WTC11 (cell line): ENCODE measurements around the gene CTNNA3. TPM values are rescaled to one million over a fixed set of nuclear protein-coding genes. Genes with fewer than 3 reads are reported as not detected.

Experiments used
- ATAC-seq: fragments of 200-7000 bp; cut with Tn5 transposase; 2 replicates; pipeline ENCODE4 v1.10.0; 2021; ENCODE audit warnings: mild to moderate bottlenecking, moderate library complexity
- CTCF ChIA-PET: fragments of 300-600 bp; sonication (Branson Sonifier 250); formaldehyde crosslinking; loops from one replicate; lab custom pipeline; 2021; ENCODE audit warnings: antibody characterized with exemption; lab: Charles Lee
- POLR2A ChIA-PET: fragments of 350-600 bp; sonication (Branson Sonifier 250); formaldehyde crosslinking; loops from one replicate; lab custom pipeline; 2021; ENCODE audit warnings: antibody characterized with exemption; lab: Charles Lee
- DNase-seq: peaks from one replicate; pipeline ENCODE4 v3.0.0; 2021; ENCODE audit warnings: low spot score
- H3K27ac Mint-ChIP-seq: 2 replicates; pipeline ENCODE4 v1.8.0; 2021; ENCODE audit warnings: mixed read lengths
- H3K27me3 Mint-ChIP-seq: 2 replicates; pipeline ENCODE4 v1.8.0; 2021; ENCODE audit warnings: low read depth, mild to moderate bottlenecking, moderate library complexity, mixed read lengths
- H3K36me3 Mint-ChIP-seq: 2 replicates; pipeline ENCODE4 v1.8.0; 2021; ENCODE audit warnings: mixed read lengths
- H3K4me1 Mint-ChIP-seq: 2 replicates; pipeline ENCODE4 v1.8.0; 2022; ENCODE audit warnings: mixed read lengths
- H3K4me3 Mint-ChIP-seq: 2 replicates; pipeline ENCODE4 v1.8.0; 2021; ENCODE audit warnings: mild to moderate bottlenecking, moderate library complexity, mixed read lengths
- H3K9me3 Mint-ChIP-seq: 2 replicates; pipeline ENCODE4 v1.8.0; 2021; ENCODE audit warnings: mixed read lengths
- GRHL2 ChIP-seq: fragments of 250-450 bp; sonication (Bioruptor Pico); IDR thresholded peaks from 2 replicates; pipeline ENCODE4 v1.8.0; 2022; ENCODE audit warnings: mild to moderate bottlenecking, moderate library complexity; ENCODE audit not compliant: insufficient replicate concordance, severe bottlenecking
- PRRX2 ChIP-seq: fragments of 250-450 bp; sonication (Bioruptor Pico); IDR thresholded peaks from 2 replicates; pipeline ENCODE4 v1.8.0; 2021; ENCODE audit warnings: mild to moderate bottlenecking
- RORB ChIP-seq: fragments of 250-450 bp; sonication (Bioruptor Pico); IDR thresholded peaks from 2 replicates; pipeline ENCODE4 v1.9.0; 2021; ENCODE audit warnings: mild to moderate bottlenecking
- SMAD4 ChIP-seq: sonication (generic); formaldehyde crosslinking; IDR thresholded peaks from 2 replicates; pipeline ENCODE4 v1.8.0; 2022; ENCODE audit warnings: mild to moderate bottlenecking, missing genetic modification reagents
- TEAD1 ChIP-seq: sonication (generic); formaldehyde crosslinking; IDR thresholded peaks from 2 replicates; pipeline ENCODE4 v1.8.0; 2022; ENCODE audit warnings: mild to moderate bottlenecking, missing genetic modification reagents
- ZNF138 ChIP-seq: sonication (generic); formaldehyde crosslinking; conservative IDR thresholded peaks from 2 replicates; pipeline ENCODE4 v1.8.1; 2022; ENCODE audit warnings: mild to moderate bottlenecking, moderate library complexity, missing genetic modification reagents
- ZNF219 ChIP-seq: sonication (generic); formaldehyde crosslinking; IDR thresholded peaks from 2 replicates; pipeline ENCODE4 v1.8.0; 2023; ENCODE audit warnings: missing genetic modification reagents, mild to moderate bottlenecking, borderline replicate concordance
- ZNF416 ChIP-seq: fragments of 250-450 bp; sonication (Bioruptor Pico); IDR thresholded peaks from 2 replicates; pipeline ENCODE4 v1.9.0; 2021; ENCODE audit warnings: mild to moderate bottlenecking, inconsistent platforms
- total RNA-seq: library from RNA; stranded (reverse); gene quantifications from 3 replicates; pipeline ENCODE4 v1.2.3, GENCODE V29; 2021
- TF ChIP-seq, protein P1 (sequence below): fragments of 250-450 bp; sonication (Bioruptor Pico); IDR thresholded peaks from 2 replicates; pipeline ENCODE4 v1.9.0; 2021; ENCODE audit warnings: mild to moderate bottlenecking, borderline replicate concordance
- TF ChIP-seq, protein P2 (sequence below): sonication (generic); formaldehyde crosslinking; IDR thresholded peaks from 2 replicates; pipeline ENCODE4 v1.8.1; 2022; ENCODE audit warnings: low read depth, missing genetic modification reagents, borderline replicate concordance
- TF ChIP-seq, protein P3 (sequence below): sonication (generic); formaldehyde crosslinking; IDR thresholded peaks from 2 replicates; pipeline ENCODE4 v1.8.1; 2023; ENCODE audit warnings: mild to moderate bottlenecking, missing genetic modification reagents
- TF ChIP-seq, protein P4 (sequence below): sonication (generic); formaldehyde crosslinking; IDR thresholded peaks from 2 replicates; pipeline ENCODE4 v1.8.1; 2022; ENCODE audit warnings: missing genetic modification reagents, borderline replicate concordance
- TF ChIP-seq, protein P5 (sequence below): sonication (generic); formaldehyde crosslinking; IDR thresholded peaks from 2 replicates; pipeline ENCODE4 v1.8.1; 2023; ENCODE audit warnings: mild to moderate bottlenecking, missing genetic modification reagents
- TF ChIP-seq, protein P6 (sequence below): sonication (generic); formaldehyde crosslinking; IDR thresholded peaks from 2 replicates; pipeline ENCODE4 v1.8.1; 2022; ENCODE audit warnings: mild to moderate bottlenecking, missing genetic modification reagents, moderate library complexity, borderline replicate concordance
- TF ChIP-seq, protein P7 (sequence below): fragments of 250-450 bp; sonication (Bioruptor Pico); IDR thresholded peaks from 2 replicates; pipeline ENCODE4 v1.8.0; 2021; ENCODE audit warnings: mild to moderate bottlenecking

CTNNA3 gene
- total RNA-seq, 1 experiment from 2014 or later = 6.1 TPM

DNA sequence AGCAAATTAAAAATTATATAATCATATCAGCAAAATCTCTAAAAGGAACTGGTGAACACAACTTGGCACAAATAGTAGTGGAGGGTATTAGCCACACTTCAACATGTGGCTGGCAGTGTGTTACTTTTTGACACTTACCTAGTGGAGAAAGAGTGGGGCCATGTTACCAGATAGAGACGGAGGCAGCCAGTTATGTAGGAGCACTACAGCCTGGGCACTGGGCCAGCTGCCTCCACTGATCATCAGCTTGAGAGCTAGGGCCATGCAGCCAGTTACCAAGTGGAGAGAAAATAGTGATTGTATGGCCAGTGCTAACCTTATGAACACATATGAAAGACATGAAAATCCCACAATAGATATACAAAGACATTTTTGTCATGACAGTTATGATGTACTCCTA is 243.1 kb downstream of the CTNNA3 start (continued):
- TF ChIP-seq, protein P1, sequence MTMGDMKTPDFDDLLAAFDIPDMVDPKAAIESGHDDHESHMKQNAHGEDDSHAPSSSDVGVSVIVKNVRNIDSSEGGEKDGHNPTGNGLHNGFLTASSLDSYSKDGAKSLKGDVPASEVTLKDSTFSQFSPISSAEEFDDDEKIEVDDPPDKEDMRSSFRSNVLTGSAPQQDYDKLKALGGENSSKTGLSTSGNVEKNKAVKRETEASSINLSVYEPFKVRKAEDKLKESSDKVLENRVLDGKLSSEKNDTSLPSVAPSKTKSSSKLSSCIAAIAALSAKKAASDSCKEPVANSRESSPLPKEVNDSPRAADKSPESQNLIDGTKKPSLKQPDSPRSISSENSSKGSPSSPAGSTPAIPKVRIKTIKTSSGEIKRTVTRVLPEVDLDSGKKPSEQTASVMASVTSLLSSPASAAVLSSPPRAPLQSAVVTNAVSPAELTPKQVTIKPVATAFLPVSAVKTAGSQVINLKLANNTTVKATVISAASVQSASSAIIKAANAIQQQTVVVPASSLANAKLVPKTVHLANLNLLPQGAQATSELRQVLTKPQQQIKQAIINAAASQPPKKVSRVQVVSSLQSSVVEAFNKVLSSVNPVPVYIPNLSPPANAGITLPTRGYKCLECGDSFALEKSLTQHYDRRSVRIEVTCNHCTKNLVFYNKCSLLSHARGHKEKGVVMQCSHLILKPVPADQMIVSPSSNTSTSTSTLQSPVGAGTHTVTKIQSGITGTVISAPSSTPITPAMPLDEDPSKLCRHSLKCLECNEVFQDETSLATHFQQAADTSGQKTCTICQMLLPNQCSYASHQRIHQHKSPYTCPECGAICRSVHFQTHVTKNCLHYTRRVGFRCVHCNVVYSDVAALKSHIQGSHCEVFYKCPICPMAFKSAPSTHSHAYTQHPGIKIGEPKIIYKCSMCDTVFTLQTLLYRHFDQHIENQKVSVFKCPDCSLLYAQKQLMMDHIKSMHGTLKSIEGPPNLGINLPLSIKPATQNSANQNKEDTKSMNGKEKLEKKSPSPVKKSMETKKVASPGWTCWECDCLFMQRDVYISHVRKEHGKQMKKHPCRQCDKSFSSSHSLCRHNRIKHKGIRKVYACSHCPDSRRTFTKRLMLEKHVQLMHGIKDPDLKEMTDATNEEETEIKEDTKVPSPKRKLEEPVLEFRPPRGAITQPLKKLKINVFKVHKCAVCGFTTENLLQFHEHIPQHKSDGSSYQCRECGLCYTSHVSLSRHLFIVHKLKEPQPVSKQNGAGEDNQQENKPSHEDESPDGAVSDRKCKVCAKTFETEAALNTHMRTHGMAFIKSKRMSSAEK (CRISPR knock-in tag) = no peak
- TF ChIP-seq, protein P2, sequence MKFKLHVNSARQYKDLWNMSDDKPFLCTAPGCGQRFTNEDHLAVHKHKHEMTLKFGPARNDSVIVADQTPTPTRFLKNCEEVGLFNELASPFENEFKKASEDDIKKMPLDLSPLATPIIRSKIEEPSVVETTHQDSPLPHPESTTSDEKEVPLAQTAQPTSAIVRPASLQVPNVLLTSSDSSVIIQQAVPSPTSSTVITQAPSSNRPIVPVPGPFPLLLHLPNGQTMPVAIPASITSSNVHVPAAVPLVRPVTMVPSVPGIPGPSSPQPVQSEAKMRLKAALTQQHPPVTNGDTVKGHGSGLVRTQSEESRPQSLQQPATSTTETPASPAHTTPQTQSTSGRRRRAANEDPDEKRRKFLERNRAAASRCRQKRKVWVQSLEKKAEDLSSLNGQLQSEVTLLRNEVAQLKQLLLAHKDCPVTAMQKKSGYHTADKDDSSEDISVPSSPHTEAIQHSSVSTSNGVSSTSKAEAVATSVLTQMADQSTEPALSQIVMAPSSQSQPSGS = no peak
- TF ChIP-seq, protein P3, sequence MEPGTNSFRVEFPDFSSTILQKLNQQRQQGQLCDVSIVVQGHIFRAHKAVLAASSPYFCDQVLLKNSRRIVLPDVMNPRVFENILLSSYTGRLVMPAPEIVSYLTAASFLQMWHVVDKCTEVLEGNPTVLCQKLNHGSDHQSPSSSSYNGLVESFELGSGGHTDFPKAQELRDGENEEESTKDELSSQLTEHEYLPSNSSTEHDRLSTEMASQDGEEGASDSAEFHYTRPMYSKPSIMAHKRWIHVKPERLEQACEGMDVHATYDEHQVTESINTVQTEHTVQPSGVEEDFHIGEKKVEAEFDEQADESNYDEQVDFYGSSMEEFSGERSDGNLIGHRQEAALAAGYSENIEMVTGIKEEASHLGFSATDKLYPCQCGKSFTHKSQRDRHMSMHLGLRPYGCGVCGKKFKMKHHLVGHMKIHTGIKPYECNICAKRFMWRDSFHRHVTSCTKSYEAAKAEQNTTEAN (CRISPR knock-in tag) = no peak
- TF ChIP-seq ZNF219 (CRISPR knock-in tag) (no peak), GRHL2 (CRISPR knock-in tag) (no peak), PRRX2 (CRISPR knock-in tag) (no peak), RORB (CRISPR knock-in tag) (no peak)
- TF ChIP-seq, protein P4, sequence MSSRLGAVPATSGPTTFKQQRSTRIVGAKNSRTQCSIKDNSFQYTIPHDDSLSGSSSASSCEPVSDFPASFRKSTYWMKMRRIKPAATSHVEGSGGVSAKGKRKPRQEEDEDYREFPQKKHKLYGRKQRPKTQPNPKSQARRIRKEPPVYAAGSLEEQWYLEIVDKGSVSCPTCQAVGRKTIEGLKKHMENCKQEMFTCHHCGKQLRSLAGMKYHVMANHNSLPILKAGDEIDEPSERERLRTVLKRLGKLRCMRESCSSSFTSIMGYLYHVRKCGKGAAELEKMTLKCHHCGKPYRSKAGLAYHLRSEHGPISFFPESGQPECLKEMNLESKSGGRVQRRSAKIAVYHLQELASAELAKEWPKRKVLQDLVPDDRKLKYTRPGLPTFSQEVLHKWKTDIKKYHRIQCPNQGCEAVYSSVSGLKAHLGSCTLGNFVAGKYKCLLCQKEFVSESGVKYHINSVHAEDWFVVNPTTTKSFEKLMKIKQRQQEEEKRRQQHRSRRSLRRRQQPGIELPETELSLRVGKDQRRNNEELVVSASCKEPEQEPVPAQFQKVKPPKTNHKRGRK (CRISPR knock-in tag) = no peak
- TF ChIP-seq, protein P5, sequence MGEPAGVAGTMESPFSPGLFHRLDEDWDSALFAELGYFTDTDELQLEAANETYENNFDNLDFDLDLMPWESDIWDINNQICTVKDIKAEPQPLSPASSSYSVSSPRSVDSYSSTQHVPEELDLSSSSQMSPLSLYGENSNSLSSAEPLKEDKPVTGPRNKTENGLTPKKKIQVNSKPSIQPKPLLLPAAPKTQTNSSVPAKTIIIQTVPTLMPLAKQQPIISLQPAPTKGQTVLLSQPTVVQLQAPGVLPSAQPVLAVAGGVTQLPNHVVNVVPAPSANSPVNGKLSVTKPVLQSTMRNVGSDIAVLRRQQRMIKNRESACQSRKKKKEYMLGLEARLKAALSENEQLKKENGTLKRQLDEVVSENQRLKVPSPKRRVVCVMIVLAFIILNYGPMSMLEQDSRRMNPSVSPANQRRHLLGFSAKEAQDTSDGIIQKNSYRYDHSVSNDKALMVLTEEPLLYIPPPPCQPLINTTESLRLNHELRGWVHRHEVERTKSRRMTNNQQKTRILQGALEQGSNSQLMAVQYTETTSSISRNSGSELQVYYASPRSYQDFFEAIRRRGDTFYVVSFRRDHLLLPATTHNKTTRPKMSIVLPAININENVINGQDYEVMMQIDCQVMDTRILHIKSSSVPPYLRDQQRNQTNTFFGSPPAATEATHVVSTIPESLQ = no peak

DNA sequence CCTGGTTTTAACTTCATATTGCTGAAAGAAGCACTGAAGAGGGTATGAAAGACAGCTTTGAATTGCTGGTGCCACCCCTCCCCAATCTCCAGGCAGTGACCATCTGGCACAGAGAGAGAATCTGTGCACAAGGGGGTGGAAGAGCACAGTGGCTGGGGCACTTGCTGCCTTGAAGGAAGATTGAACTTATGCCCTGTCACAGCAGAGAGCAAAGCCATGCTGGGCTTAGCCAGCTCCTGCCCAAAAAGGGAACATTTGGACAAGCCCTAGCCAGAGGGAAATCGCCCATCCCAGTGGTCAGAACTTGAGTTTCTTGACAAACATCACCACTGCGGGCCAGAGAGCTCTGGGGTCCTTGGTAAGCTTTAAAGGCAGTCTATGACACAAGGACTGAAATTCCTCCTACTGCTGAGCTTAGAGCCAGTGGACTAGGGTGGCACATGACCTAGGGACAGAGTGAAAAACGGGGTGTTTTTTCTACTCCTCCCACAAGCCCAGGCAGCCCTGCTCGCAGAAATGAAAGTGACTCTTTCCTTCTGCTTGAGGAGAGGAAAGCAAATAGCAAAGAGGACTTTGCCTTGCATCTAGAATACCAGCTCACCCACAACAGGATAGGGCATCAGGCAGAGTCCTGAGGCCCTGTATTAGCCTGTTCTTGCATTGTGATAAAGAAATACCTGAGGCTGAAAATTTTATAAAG is 257.2 kb downstream of the CTNNA3 start:
- Mint-ChIP-seq H3K27ac (no peak overlapping the region), H3K27me3 (no peaks in the 10 kb centered on the region), H3K4me3 (no peak overlapping the region), H3K4me1 (no peaks in the 10 kb centered on the region), H3K36me3 (0 out of 2 replicates have a peak, but pooled peaks cover 5% of the 10 kb centered on the region), H3K9me3 (peaks cover 33% of the 10 kb centered on the region)
- ATAC-seq (no peak), DNase-seq (no peak)
- ChIA-PET POLR2A (no interaction called here), CTCF (no interaction called here)
- TF ChIP-seq TEAD1 (CRISPR knock-in tag) (no peak), ZNF138 (CRISPR knock-in tag) (no peak), SMAD4 (CRISPR knock-in tag) (no peak), ZNF416 (no peak)
- TF ChIP-seq, protein P6, sequence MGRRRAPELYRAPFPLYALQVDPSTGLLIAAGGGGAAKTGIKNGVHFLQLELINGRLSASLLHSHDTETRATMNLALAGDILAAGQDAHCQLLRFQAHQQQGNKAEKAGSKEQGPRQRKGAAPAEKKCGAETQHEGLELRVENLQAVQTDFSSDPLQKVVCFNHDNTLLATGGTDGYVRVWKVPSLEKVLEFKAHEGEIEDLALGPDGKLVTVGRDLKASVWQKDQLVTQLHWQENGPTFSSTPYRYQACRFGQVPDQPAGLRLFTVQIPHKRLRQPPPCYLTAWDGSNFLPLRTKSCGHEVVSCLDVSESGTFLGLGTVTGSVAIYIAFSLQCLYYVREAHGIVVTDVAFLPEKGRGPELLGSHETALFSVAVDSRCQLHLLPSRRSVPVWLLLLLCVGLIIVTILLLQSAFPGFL = no peak
- TF ChIP-seq, protein P7, sequence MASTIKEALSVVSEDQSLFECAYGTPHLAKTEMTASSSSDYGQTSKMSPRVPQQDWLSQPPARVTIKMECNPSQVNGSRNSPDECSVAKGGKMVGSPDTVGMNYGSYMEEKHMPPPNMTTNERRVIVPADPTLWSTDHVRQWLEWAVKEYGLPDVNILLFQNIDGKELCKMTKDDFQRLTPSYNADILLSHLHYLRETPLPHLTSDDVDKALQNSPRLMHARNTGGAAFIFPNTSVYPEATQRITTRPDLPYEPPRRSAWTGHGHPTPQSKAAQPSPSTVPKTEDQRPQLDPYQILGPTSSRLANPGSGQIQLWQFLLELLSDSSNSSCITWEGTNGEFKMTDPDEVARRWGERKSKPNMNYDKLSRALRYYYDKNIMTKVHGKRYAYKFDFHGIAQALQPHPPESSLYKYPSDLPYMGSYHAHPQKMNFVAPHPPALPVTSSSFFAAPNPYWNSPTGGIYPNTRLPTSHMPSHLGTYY = no peak
